TTC549 (cell line): ENCODE measurements around the gene KLF13.

ENCODE experiments used
- FAIRE-seq: peaks from 2 replicates; lab custom pipeline; 2012; peaks lifted over from hg19 to GRCh38; lab: Jason Lieb, UNC

The KLF13 gene

DNA sequence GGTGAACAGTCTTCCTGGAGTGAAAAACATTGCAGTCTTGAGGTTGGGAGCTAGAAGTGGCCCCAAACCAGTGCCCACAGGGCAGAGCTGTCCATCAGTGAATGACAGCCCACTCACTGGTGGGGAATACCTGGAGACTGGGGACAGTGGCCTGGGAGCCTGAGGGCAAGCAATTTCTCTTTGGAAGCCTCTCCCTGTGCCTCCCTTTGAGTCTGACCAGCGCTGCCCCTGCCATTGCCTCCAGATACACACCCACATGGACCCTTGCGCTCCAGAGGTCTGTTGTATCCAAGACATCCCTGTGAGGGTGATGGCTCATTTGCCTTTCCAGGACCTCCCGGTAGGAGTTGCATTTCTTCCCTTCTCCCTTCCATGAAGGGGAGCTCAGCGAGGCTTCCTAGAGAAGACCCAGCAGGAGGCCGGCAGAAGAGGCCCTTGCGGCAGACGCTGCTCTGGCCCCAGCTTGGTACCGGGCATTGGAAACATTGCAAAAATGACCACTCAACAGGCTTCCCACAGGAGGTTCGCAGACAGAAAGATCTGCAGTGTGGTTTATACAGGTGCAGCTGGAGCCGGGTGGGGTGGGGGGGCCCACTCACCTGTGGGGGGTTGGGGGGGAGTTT, 38.5 kb downstream of the KLF13 start:
- FAIRE-seq, result no peak

DNA sequence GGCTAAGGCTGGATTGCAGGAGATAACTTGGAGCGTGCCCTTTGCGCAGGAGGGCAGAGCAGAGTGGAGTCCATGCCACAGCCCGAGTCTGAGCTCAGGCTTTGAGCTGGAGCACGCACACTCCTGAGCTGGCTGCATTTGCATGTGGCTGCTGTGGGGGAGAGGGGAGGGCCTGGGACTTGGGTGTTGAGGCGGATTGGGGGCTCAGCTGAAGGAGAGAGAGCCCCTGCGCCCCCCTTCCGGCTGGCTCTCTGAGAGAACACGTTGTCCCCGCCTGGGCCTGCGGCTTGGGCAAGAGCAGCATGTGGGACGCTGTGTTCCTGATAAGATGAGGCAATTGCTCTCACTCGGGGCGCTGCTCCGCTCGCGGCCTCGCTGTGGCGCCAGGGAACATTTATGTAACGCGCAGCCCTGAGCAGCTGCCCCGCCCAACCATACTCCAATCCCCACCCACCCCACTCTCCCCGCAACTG, 39.1 kb downstream of the KLF13 start:
- FAIRE-seq, result no peak

DNA sequence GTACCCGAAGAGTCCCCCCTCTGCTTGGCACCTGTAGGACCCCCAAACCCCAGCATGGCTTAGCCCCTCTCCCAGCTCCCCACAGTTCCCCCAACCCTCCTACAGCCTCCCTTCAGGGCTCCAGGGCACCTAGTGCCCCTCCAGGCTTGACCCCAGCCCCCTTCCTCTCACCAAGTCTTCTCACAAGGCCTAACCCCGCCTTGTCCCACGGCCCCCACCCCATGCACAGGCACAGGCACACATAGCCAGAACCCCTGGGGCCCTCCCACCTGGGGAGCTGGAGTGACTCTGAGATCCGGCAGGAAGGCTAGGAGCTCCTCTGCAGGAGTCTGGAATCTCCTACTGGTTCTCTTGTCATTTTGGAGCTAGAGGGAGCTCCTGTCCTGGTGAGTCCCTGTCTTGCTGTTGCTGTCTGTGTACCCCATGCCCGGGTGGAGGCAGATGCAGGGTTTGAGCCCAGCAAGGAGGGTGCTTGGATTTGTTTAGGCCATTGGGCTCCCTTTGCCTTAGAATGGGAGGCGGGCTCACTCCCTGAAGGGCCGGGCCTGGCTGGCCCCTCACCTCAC, 39.6 kb downstream of the KLF13 start:
- no peak for FAIRE-seq

DNA sequence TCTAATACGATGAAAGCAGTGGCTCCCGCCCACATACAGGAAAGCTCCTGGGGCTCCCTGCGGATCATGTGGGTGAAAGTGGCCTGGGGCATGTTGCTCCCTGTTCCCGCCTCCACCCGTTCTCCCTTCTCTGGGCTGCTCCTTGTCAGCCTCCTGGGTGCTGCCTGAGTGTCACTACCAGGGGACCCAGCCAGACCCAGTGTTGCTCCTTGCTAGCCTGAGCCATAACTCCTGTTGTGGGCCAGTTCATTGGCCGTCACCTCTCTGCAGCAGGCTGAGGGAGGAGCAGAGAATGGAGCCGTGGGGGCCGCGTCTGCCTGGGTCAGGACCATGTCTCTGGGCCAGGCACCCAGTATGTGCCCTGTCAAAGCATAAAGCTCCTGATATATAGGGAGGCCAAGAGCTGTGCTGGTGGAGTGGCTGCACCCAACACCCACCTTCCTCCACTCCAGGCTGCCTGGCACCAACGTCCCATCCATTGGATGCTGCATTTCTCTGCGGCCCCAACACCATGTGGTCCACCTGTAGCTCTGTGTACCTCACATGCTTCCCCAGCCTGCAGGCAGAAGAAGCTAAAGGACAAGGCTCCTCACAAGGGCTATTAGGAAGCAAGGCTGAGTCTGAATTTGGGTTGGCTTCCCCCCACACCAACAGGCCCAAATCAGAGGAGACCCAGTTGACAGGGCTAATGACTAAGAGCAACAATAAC, 40.5 kb downstream of the KLF13 start:
- FAIRE-seq, result no peak

GRCh38 chr15:31367730-31368344, 41.2 kb downstream of the KLF13 start:
- FAIRE-seq, result no peak

- no peak for FAIRE-seq
Observed at GRCh38 chr15:31369727-31370126, 43.1 kb downstream of the KLF13 start.

DNA sequence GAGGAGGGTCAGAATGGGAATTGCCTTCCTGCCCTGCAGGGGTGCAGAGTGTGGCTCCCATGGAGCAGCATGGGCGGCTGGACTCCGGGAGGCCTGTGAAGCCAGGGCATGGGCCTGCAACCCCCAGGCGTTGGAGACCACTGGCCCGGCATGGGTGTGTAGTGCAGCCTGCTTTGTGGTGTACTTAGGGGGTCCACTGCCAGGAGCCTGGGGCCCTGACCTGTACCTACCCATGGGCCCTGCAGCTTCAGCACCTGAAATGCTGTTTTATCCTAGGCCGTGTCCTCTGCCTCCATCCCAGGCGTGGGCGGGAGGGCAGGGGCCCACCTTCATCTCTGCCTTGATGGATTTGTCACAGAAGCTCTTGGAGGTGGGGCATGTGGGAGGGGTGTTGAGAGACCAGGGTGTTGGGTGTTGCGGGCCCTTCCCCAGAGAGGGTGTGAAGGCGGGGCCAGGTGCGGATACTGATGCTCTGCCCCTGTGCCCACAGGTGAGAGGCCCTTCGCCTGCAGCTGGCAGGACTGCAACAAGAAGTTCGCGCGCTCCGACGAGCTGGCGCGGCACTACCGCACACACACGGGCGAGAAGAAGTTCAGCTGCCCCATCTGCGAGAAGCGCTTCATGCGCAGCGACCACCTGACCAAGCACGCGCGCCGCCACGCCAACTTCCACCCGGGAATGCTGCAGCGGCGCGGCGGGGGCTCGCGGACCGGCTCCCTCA, 45.0 kb downstream of the KLF13 start:
- no peak for FAIRE-seq

- FAIRE-seq, result no peak
Observed at GRCh38 chr15:31372635-31373091, 46.0 kb downstream of the KLF13 start.

DNA sequence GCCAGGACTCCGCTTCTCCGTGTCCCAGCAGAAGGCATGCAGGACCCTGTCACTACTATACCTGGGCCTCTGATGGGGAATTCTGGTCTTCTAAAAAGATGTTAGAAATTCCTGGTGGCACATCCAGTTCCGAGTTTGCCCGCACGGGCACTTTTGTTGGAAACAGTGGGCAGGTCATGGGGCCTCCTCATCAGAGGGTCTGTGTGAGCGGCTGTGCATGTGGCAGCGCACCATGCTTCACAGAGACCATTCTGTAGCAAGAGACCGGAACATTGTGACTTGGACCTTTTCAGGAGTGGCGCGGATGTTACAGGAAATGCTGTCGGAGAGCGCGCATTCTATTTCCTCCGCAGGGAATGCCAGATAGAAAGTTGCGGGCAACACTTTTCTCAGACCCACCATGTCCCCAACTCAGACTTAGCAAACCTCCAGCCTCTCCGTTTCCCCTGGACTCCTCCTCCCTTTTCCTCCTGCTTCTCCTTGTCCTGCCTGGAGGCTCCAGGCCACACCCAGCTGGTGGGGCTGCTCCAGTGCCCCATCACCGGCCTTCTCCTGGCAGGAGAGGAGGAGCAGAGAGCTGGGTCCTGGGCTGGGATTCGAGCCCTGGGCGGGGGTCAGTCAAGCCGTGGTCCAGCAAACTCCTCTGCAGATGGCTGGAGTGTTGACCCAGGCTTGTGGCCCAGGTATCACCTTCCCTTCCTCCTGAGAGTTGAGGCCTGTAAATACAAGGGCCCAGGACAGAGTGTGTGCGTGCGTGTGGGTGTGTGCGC, 46.6 kb downstream of the KLF13 start:
- no peak for FAIRE-seq

GRCh38 chr15:31373970-31374369, 47.3 kb downstream of the KLF13 start:
- FAIRE-seq, result no peak

DNA sequence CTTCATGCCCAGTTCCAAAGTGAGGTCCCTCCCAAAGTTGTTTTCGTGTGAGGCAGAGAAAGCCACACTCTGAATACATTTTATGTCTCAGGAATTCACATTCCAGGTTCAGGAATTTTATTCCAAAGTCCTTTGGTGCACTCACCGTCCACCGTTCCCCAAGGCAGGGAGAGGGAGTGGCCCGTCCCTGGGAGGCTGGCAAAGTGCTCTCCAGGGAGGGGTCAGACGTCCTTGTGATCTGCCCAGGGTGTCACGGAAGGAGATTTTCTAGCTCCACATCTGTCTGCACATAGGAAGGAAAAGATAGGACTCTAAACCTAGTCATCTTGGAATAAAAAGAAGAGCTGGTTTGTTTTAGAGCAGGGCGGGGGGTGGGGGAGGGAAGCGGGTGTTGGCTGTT, 47.9 kb downstream of the KLF13 start:
- FAIRE-seq, result no peak

GRCh38 chr15:31374986-31375385, 48.4 kb downstream of the KLF13 start:
- no peak for FAIRE-seq

DNA sequence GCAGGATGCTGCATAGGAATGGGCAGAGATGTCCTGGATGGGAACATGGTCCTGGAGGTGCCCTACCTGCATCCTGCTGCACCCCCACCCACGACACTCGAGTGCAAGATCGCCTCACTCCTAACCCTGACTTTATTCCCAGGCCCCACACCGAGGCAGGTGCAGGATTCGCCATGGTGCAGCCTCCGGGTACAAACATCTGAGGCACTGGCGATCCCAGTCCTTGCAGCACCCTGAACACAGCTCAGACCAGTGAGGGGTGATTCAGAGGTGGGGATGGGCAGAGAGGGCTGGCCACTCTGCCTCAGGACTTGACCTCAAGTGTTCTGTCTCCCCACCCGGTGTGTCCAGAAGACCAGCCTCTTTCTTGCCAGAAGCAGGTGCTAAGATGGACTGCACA, 49.1 kb downstream of the KLF13 start:
- no peak for FAIRE-seq

GRCh38 chr15:31376511-31376910, 49.9 kb downstream of the KLF13 start:
- no peak for FAIRE-seq

- FAIRE-seq, result no peak
Observed at GRCh38 chr15:31377030-31377429, 50.4 kb downstream of the KLF13 start.

GRCh38 chr15:31378363-31378903, 51.8 kb downstream of the KLF13 start:
- no peak for FAIRE-seq

DNA sequence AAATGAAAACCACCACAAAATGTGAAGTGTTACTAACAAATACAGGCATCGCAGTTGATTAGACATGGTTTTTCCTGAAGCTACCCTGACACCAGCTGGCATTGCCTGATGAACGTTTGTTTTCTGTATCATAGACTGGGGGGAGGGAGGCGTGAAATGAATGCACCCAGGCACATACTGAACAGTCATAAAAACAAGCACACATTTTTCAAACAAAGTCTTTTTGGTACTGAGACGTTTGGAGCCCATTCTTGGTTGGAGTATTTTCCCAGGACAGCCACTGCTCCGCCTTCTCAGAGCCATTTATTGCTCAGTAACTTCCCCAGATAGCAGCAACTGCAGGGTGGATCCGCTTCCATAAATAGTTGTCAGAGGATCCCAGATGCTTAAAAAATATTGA, 52.4 kb downstream of the KLF13 start:
- FAIRE-seq, result no peak

DNA sequence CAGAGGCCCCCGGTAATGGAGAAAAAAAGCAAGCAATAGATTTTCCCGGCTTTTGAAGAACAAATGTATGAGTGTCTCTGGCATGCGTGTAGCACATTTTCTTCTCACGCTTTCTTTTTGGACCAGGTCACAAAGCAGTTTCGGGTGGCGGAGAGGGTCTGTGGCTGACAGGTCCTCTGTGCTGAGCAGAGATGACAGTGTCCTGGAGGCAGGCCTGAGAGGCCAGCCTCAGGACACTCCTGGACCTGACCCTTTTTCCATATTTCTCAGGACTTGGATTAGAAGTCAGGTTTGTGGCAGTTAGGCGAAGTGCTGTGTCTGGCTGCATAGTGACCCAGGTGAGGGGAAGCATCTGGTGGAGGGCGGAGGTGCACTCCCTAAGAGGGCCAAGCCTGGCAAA, 52.9 kb downstream of the KLF13 start:
- FAIRE-seq, result no peak

GRCh38 chr15:31381801-31382712, 55.4 kb downstream of the KLF13 start:
- no peak for FAIRE-seq

- no peak for FAIRE-seq
Observed at GRCh38 chr15:31382713-31383045, 56.0 kb downstream of the KLF13 start.

GRCh38 chr15:31383139-31383538, 56.5 kb downstream of the KLF13 start:
- FAIRE-seq, result no peak
